Left kidney (tissue), 2 donors: ENCODE results near the gene GBA2. TPM values are rescaled to one million over a fixed set of nuclear protein-coding genes. Genes with fewer than 3 reads are reported as not detected.

ENCODE experiments used
- DNase-seq: peaks from one replicate; pipeline ENCODE4 v3.0.0-alpha.2; 2013
- polyA plus RNA-seq: library from polyadenylated mRNA; unstranded; fragments of 120-200 nt; gene quantifications from one replicate; pipeline ENCODE4 v1.2.1, GENCODE V29; 2013; ENCODE audit not compliant: insufficient read length

Gene GBA2
- polyA plus RNA-seq, 1 donor, result 138 TPM

GRCh38 chr9:35740243-35740642 is 8.8 kb downstream of the GBA2 start:
- no peak for DNase-seq

DNA sequence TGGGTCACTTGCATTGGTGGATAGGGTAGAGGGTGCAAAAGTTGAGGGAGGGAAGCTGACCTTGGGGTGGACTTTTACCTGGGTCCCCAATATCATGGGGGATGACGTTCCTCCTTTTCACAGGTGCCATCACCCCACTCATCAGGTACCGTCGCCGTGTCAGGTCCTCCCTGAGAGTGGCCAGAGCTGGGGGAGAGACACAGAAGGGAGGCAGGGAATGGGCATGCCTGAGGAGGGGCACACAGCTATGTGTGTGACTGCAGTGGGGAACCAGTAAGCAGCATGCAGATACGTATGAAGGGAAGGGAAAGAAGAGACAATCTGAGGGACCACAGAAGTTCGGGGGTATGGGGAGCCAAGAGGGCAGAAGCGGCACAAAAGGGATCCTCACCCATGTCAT is 10.1 kb downstream of the GBA2 start:
- DNase-seq, result no peak

- DNase-seq, result no peak
These were observed 10.8 kb downstream of the GBA2 start for GRCh38 chr9:35738186-35738585.

- DNase-seq, result no peak
These were observed 11.9 kb downstream of the GBA2 start for GRCh38 chr9:35737143-35737542.

- DNase-seq, result no peak
These were observed 12.8 kb downstream of the GBA2 start for GRCh38 chr9:35736201-35736633.

- DNase-seq, result no peak
These were observed 14.9 kb downstream of the GBA2 start for GRCh38 chr9:35734096-35734495.

- no peak for DNase-seq
These were observed 16.1 kb downstream of the GBA2 start for GRCh38 chr9:35732800-35733541.

- peak; percentile 97 for DNase-seq
These were observed 16.7 kb downstream of the GBA2 start, which contains the start of the genes CREB3 and TLN1 for GRCh38 chr9:35732185-35732799. Gene CREB3, plus strand, starts transcription at chr9:35732666. Its CDS starts 107 bp downstream, at chr9:35732773. Gene TLN1, minus strand, starts transcription at chr9:35732195. Its CDS starts 6,501 bp downstream, at chr9:35725694.

- no peak for DNase-seq
These were observed 17.4 kb downstream of the GBA2 start for GRCh38 chr9:35731415-35732184.

- no peak for DNase-seq
These were observed 18.6 kb downstream of the GBA2 start for GRCh38 chr9:35730486-35730854.

- peak; percentile 38 for DNase-seq
These were observed 19.1 kb downstream of the GBA2 start for GRCh38 chr9:35729700-35730485.

- DNase-seq, result no peak
These were observed 19.9 kb downstream of the GBA2 start for GRCh38 chr9:35729101-35729500.

GRCh38 chr9:35728041-35728971 is 20.7 kb downstream of the GBA2 start:
- peak; percentile 75 for DNase-seq

DNA sequence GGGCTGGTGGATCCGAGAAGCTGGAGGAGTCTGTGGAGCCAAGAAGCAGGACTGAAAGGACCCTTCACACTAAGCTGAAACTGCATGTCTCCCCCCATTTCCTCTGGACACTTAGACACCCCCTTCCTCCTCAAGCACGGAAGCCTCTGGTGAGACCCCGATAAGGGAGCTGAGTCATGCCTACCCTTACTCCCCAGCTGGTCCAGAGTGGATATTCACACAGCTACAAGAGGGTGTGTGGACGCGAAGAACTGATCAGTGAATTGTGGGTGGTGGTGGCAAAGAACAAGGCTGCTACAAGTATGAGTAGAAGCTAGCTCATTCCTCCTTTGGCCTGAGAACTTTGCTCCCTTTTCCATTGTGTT is 21.4 kb downstream of the GBA2 start:
- DNase-seq, result no peak

- DNase-seq, result no peak
These were observed 22.1 kb downstream of the GBA2 start for GRCh38 chr9:35726931-35727330.

DNA sequence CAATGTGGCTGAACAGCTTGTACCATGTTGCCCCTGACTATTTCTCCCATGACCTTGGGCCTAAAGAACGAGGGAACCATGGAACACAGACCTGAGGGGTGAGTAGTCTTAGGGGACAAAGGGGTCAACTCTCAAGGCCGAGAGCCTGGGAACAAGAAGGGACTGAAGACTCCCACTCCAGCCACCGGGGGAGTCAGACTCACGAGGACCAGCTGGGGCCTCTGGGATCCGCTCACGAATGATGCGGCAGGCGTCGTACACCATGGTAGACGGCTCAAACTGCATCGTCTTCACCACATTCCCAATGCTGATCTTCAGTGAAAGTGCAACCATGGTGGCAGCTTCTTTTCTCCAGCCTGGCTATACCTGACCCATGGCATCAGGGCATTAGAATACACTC is 23.7 kb downstream of the GBA2 start:
- no peak for DNase-seq

DNA sequence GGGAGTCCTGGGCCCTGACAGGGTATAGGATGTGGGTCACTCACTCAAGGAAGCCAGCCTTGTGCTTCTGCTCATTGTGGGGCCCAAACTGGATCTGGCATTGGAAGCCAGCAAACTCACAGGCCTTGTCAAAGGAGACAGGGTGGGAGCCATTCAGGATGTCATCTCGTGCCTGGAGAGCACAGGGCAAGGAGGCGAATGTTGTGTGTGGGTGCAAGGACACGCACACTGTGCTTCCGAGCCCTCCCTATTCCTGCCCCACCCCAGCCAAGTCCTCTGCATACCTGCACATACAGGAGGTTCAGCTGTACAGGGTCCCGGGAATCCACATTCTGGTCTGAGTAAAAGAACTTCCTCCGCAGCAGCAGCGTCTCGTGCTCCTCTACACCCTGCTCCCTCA is 25.1 kb downstream of the GBA2 start:
- DNase-seq, result no peak

DNA sequence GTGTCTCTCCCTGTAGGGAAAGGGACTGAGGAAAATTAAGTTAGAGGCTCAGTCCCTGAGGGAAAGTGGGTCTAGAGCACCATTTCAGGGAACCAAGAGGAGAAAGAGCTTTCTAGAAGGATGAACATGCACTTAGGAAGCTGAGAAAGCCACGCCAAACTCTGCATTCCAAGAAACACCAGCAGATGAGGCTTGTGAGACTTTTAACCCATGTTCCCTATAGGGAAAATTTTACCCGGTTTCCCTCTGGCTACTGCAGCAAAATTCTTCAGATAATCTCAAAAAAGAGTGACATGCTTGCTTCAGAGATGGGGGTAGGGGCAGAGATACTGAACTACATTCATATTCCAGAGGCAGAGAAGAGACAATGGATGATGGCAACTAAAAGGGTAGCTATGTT is 25.6 kb downstream of the GBA2 start:
- DNase-seq, result no peak

GRCh38 chr9:35719546-35719945 is 29.5 kb downstream of the GBA2 start:
- no peak for DNase-seq

DNA sequence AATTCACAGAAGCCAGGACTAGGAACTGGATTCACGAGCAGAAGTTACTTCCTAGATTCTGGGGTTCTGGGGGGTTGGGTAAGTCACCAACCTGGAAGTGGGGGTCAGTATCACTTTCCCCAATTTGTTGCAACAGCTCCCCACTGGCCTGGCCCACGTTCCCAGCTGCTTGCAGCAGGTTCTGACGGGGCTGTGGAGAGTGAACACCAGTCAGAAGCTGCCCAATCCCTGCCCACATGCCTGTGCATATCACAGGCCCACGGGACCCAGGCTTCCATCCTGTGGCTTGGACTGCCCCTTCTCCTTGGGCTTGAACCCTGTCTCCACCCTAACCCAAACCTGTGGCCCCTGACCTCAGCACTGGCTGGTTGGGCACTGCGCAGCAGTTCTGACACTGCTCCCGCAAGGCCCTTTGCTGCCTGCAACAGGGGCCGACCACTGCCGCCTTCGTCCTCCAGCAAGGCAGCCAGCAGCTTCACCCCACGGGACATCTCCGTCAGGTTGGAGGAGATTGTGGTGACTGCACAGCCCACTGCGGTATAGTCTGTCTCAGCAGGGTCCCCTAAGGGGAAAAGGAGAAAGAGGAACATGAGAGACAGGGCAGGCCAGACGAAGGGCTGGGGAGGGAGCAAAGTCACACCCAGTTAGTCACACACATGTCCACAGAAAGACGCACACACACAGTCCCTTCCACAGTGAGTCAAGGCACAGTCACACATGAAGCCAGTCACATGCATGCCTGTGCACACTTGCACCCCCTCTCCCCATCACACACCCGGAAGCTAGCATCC is 30.1 kb downstream of the GBA2 start:
- DNase-seq, result no peak
